Erythroblast (primary cell): ENCODE data around the gene PHF21A.

Source experiments
- GATA1 ChIP-seq: IDR thresholded peaks from 2 replicates; pipeline ENCODE4 v1.6.1; 2011; ENCODE audit warnings: low read depth, mild to moderate bottlenecking, control low read depth, low read length, moderate library complexity
- POLR2A ChIP-seq: IDR thresholded peaks from 2 replicates; pipeline ENCODE4 v1.6.1; 2011; ENCODE audit warnings: mild to moderate bottlenecking, low read length

DNA sequence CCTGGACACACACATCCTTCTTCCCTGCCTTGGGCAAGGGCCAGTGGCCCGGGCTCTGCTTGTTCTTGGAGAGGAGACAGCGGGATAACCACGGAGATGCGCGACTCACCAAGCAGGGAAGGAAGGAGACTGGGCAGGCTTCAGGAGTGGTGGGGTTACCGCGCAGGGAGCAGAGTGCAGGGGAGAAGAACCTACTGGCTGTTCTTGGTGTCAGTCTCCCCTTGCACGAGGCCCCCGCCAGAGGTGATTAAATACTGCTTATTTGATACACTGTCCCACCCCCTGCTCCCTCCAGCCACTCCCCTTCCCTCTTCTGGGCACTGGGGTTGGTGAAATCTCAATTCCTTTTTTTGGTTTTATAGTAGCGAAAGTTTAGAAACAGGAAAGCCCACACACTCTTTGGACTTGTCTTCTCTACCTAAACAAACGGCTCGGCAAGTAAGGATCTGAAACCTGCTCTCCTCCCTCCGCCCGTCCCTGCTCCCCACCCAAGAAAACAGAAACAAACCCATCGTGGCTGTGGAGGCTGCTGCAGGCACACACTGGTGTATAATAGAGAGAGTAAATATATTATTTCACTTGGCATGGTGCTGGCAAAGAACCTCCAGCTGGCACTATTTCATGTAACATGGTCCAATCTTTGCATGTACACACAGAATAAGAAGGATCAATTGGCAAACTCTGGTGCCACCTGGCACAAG is 188.0 kb downstream of the PHF21A start:
- TF ChIP-seq POLR2A: no peak
- no peak for TF ChIP-seq GATA1
